NCI-H1417 (cell line): ENCODE data around the gene IGF2BP3.

Source experiments
- DNase-seq, 3 experiments: peaks; one replicate each; lab custom pipeline; 2025; lab: John Stamatoyannopoulos, UW

IGF2BP3 gene

GRCh38 chr7:23378996-23379395 is 91.3 kb downstream of the IGF2BP3 start:
- DNase-seq, result no peak

DNA sequence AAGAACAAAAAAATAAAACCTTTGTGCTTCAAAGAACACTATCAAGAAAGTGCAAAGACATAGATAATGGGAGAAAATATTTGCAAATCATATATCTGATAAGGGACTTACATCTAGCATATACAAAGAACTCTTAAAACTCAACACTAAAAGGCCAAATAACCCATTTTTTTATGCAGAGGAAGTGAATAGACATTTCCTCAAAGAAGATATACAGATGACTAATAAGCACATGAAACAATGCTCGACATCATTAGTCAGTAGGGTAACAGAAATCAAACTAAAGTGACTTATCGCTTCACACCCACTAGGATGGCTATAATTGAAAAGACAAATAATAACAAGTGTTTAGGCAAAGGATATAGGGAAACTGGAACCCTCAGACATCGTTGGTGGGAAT is 93.2 kb downstream of the IGF2BP3 start:
- no peak for DNase-seq

GRCh38 chr7:23373151-23374004 is 96.9 kb downstream of the IGF2BP3 start:
- peak; percentile 55 to 87 (median 56) for DNase-seq

GRCh38 chr7:23372611-23373010 is 97.7 kb downstream of the IGF2BP3 start:
- no peak for DNase-seq

GRCh38 chr7:23371654-23372053 is 98.6 kb downstream of the IGF2BP3 start:
- DNase-seq, result no peak

GRCh38 chr7:23369695-23370404 is 100.4 kb downstream of the IGF2BP3 start:
- no peak for DNase-seq

DNA sequence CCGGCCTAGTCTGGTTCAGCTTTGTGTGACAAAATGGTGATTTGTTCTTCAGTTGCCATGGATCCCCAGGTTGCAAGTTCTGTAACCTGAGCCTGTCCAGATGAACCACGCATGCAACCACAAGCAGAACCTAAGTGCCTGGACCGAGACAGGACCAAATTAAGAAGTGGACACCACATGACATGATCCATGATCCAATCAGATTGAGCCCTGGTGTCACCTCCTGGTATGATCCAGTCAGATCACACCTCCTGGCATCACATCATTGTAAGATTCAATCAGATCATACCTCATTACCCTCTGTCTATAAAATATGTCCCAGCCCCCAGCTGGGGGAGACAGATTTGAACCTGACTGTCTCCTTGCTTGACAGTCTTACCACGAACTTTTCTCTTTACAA is 101.2 kb downstream of the IGF2BP3 start:
- DNase-seq, result no peak

- DNase-seq, result no peak
Observed at GRCh38 chr7:23358152-23358674, 112.1 kb downstream of the IGF2BP3 start.

DNA sequence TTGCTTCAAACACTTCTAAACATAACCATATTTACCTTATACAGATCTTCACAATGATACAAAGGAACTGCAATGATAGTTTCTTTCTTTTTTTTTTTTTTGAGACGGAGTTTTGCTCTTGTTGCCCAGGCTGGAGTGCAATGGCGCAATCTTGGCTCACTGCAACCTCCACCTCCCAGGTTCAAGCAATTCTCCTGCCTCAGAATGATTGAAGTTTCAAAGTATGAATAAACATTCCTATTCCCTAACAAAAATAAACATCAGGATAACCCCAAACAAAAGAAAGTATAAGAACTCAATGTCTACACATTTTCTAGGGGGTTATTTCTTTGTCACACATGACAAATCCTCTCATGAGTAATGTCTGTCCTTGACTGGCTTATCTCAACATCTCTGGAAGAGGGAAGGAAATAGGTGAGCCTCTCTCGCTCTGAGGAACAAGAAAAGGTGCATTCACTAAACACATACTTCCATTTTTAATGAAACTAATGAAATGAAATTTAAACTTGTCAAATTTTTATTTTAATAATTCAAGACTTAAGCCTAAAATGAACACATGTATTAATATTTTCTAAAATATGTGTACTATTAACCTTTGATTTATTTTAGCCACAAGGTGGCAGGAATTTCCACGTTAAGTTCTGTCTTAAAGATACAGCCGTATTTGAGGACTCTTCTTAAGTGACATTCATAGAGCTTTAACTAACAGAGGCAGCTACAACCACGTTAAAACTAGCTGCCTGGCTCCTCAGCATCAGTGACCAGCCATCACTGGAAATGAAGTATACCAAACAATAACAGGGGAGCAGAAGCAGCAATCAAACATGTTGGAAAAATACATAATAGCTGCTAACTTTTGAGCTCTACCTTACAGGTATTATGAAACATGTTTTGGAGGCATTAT is 112.8 kb downstream of the IGF2BP3 start:
- peak in 2 of 3 experiments; percentile 29 to 78 for DNase-seq

GRCh38 chr7:23356726-23357125 is 113.6 kb downstream of the IGF2BP3 start:
- no peak for DNase-seq

DNA sequence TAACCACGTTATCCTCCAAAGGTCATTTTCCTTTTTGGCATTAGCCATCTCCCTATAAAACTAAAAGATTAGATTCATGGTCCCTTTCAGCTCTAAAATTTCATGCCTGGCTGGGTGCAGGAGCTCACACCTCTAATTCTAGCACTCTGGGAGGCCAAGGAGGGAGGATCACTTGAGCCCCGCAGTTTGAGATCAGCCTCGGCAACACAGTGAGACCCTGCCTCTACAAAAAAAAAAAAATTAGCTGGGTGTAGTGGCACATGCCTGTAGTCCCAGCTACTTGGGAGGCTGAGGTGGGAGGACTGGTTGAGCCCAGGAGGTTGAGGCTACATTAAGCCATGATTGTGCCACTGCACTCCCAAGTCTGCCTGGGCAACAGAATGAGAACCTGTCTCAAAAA is 114.1 kb downstream of the IGF2BP3 start:
- no peak for DNase-seq

- peak in 2 of 3 experiments; percentile 34 to 84 for DNase-seq
Observed at GRCh38 chr7:23353172-23353571, 117.1 kb downstream of the IGF2BP3 start.

DNA sequence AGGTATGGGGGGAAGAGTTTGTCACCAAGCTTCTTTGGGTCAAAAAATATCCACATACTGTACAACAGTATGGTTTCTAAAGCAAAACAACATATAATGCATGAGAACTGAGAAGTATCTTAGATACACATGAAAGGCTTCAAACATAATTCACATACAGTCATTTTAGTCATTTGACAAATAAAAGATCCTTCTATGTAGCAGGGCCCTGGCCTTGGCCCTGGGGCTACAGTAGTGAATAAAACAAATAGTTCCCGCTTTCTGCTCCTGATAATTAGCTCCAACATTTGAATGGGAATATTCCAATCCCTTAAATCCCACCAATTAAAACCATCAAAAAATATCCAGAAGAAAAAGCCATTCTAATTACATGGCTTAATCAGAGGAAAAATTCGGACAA is 119.8 kb downstream of the IGF2BP3 start:
- DNase-seq, result peak in 1 of 3 experiments; percentile 37

DNA sequence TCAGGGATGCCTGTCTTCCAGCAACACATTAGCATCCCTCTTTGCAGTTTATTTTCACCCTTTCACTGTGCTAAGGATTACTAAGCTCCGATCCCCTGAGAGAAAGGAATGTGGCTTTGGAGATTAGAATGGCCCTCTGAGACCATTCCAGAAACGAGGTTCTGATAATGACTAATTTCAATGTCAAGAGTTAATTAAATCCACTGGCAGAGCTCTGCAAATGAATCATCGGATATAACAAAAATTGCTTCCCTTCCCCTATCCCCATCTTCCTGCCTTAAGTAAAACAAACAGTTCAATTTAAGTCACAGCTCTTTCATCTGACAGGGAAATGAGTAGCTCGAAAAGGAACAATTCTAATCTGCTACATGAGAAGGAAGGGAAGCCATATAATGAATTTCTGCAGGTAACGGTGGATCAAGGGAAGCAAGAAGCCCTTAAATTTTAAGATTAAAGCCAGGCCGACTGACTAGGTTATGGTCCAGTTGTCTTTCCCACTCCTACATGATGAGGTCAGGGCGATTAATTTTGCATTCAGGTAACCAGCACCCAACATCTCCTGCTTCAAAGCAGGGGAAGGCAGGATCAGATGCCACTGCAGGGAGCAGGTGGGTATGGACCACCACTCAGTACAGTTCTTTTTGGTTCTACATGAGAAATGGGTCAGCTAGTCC is 120.7 kb downstream of the IGF2BP3 start:
- no peak for DNase-seq

GRCh38 chr7:23347682-23348180 is 122.6 kb downstream of the IGF2BP3 start:
- DNase-seq, result peak in 1 of 3 experiments; percentile 36

DNA sequence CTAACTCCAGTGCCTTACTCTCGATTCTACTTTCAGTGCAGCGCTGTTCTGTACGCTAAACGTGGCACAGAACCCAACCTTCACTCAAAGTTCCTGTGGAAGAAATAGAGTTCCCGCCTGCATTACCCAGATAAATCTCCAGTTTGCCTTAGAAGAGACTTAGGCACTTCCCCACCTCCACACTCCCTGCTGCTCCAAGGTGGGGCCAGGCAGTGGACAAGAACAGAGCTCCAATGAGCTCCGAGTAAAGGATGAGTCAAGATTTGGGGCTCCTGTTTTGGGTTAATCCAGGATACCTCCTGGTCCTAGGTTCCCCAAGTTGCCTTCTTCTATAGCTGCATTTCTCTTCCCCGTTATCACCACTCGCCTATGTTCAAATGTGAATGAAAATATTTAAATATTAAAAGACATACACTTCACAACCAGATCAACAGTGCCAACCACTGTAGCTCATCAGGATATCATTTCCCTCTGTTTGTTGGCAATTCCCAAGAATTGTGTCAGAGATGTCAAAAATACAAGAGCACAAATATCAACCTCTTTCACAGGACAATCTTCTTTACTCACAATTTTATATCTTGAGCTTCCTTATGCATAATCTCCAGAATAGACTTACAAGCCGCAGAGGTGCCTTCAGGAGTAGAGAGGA is 123.1 kb downstream of the IGF2BP3 start:
- DNase-seq, result no peak

DNA sequence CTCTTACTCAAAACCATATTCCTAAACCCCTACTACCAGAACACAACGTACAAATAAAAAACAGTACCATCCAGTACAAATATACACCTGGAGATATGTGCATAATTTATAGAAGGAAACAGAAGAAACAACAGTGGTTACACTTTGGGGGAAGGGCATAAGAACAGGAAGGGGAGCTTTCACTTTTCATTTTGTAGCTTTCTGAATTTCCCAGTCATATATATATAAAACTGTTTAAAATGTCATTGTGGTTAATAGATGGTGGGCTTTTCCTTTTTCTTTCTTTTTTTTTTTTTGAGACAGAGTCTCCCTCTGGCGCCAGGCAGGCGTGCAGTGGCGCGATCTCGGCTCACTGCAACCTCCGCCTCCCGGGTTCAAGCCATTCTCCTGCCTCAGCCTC is 124.0 kb downstream of the IGF2BP3 start:
- DNase-seq, result no peak

DNA sequence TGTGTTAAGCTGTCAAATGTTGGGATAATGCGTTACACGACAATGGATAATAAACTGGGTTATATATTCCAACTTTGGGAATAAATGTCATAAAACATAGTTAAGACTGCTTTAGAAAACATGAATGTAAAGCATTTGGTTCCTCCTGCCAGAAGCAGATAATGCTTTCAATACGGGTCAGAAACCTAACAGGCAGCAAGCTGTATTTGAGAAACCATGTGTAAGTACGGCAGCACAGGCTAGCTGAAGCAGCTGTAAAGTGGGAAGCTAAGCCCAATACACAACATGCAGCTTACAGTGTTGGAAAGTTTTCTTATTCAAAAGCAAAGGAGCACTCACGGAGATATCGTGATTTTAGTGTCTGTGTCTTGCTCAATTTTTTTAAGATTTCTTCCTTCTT is 124.7 kb downstream of the IGF2BP3 start:
- DNase-seq, result no peak

- DNase-seq, result no peak
Observed at GRCh38 chr7:23343806-23344475, 126.3 kb downstream of the IGF2BP3 start.

GRCh38 chr7:23343102-23343501 is 127.2 kb downstream of the IGF2BP3 start:
- DNase-seq, result no peak
